HG03469 (cell line): ENCODE measurements around the gene GNAS-AS1.

Experiments used
- ATAC-seq: cut with Tn5 transposase; IDR thresholded peaks from one replicate; pipeline ENCODE4 v1.9.1; 2021; ENCODE audit warnings: mild to moderate bottlenecking, moderate library complexity, moderate number of reproducible peaks; ENCODE audit not compliant: unreplicated experiment

The GNAS-AS1 gene

DNA sequence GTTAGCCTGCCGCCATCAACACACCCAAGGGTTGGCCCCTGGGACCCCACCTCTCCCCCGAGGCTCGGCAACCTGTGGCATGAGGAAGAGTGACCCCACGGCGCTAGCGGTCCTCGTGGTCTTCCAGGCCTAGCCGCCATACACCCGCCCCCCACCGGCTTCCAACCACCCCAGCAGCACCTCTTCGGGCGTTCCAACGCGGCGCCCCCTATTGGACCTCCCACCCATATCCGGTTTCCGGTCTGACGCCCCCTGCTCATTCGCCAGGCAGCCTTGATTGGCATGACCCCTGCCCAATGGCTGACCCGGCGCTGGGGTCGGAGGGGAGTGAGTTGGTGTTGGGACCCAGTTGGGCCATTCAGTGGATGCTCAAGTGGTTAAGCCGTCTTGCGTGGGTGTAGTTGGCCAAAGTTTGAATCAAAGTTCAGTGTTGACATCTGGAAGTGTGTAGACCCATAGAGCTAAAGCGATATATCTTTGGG, at the start of gene GNAS-AS1:
Gene GNAS-AS1 (minus strand): TSS at position 210 of the 482 bp plus-strand sequence.
- ATAC-seq, result peak; percentile 60

DNA sequence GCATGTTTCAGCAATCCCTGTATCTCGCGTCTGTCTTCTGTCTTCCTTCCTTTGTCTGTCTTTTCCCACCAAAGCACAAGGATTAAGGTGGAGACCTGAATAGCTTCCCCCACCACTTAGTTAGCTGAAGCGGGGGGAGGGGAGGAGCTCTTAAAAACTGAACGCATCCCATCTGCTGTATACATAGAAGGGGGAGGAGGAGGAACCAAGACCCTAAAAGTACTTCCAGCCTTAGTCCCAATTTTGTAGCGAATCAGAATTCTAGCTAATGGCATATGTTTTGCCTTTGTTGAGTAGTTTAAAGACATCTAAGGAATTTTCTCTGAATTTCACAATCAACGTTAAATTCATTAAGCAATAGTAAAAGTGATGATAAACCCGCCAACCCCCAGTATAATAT, 49.7 kb upstream of the GNAS-AS1 start:
- no peak for ATAC-seq

GRCh38 chr20:58899512-58899911, 48.8 kb upstream of the GNAS-AS1 start:
- no peak for ATAC-seq

DNA sequence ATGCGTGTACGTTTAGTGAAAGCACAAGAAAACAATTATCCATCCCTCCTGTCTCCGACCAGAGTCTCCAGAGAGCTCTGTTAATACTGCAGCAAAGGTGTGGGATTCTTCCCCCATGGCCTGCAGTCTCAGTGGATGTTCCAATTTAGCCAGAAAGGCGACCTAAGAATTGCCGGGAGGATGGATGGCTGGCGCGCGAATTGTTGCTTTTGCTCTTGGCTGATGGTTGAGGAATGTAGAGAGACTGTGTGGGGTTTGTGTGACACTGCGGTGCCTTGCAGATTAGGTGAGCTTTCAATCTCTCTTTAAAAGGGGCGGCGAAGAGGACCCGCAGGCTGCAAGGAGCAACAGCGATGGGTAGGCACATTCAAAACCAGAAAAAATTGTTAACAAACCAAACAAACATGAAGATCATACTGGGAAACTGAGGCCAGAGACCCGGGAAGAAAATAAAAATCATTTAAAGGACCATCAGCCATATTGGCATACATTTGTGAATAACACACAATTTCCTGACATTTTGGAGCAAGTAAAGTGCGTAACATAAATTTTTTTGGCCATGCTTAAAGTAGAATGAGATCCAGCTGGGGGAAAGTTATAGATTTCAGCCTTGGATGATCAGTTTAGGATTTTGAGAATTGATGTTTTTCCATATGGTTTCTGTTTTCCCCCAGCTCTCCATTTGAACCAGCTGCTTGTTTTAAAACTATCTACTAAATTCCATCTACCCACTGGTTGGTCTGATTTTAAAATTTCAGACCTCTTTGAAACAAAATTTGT, 48.1 kb upstream of the GNAS-AS1 start:
- no peak for ATAC-seq

DNA sequence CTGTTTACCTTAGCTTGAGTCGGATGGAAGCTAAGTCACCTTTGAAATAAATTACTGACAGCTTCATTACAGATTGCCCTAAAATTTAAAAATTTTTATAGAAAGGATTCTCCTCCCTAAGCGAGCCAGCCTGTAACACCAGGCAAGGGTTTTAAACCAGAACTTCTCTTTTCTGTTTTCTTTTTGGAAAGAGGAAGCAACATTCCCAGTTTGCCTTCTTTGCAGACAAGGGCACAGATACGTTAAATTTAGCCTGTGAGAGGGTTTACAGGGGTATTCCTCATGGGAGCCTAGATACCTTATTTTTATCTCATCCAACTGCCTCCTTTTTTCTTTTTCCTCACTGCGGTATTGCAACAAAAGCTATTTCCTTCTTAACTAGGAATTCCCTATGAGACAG, 46.8 kb upstream of the GNAS-AS1 start:
- no peak for ATAC-seq

DNA sequence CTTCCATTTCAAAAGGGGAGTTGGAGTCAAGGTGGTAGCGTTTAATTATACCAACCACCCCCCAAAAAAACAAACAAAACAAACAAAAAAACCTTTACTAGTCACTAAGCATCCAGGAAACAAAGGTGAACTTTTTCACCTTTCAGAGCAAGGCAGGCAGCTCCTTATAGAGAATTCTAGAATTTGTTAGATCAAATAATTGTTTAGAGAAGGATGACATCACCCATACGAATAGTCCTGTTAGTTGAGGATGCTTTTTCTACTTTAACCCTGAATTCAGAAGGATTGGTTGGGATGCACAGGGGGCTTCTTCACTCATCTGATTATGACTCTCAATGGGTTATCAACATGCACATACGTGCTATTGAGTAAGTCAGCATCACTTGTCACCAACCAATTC, 46.1 kb upstream of the GNAS-AS1 start:
- ATAC-seq, result no peak

DNA sequence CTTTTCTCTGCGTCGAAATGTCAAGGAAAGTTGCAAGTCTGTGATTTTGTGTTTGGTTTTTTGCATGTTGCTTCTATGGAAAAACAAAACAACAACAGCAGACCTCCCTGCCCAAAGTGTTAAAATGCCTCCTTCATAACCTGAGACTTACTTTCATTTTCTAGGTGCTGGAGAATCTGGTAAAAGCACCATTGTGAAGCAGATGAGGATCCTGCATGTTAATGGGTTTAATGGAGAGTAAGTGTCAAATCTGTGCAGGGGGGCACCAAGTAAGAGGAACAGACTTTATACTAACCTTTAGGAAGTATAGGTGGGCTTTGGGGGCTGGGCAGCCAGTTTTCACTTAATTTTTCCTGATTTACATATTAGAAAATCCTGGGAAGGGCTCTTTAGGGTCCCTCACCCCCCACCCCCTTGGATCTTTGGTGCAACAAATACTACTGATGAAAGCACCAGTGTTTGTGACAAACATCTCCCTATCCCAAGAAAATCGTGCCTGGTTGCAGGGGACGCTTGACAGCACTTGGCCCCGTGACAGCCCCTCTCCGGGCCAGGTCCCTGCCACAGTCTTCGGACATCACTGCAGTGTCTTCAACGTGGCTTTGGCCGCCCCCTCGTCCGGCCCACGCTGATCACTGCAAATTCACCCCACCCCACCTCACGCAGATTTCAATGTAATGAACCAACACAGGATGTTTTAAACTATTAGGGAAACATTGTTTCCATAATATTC, 44.9 kb upstream of the GNAS-AS1 start:
- no peak for ATAC-seq

DNA sequence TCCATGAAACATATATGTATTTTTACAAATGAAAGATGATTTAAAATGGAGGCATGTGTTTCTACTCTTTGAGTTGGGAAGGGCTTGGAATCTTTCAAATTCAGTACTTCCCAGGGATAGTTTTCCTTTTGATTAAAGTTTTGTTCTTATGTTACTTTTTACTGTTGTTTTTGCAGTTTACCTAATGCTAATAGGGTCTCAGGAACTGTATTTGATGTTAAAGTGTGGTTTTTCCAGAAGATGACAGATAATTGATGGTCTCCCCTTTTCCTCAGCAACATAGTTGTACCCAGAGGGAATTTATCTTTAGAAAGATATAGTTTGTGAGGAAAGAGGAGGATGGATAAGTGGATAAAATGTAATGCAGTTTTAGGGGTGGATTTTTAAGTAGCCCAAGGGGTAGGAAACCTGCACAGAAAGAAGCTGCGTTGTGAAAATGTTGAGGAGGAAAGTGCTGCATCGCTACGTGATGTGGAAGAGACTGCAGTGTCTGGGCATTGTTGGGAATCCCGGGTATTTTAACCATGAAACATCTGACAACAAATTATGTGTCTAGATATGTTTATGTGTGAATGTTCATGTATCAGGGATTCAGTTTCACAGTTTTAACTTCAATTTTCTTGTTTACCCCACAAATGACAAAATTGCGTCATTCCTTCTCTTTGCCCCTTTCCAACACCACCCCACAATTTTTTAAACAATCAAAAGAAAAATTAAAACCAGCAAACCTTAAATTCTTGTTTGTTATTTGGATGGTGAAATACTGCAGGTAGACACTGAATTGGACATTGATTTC, 44.1 kb upstream of the GNAS-AS1 start:
- ATAC-seq, result no peak

- no peak for ATAC-seq
Measured at GRCh38 chr20:58893355-58894120, 42.8 kb upstream of the GNAS-AS1 start.

- ATAC-seq, result no peak
Measured at GRCh38 chr20:58892932-58893224, 42.2 kb upstream of the GNAS-AS1 start.

DNA sequence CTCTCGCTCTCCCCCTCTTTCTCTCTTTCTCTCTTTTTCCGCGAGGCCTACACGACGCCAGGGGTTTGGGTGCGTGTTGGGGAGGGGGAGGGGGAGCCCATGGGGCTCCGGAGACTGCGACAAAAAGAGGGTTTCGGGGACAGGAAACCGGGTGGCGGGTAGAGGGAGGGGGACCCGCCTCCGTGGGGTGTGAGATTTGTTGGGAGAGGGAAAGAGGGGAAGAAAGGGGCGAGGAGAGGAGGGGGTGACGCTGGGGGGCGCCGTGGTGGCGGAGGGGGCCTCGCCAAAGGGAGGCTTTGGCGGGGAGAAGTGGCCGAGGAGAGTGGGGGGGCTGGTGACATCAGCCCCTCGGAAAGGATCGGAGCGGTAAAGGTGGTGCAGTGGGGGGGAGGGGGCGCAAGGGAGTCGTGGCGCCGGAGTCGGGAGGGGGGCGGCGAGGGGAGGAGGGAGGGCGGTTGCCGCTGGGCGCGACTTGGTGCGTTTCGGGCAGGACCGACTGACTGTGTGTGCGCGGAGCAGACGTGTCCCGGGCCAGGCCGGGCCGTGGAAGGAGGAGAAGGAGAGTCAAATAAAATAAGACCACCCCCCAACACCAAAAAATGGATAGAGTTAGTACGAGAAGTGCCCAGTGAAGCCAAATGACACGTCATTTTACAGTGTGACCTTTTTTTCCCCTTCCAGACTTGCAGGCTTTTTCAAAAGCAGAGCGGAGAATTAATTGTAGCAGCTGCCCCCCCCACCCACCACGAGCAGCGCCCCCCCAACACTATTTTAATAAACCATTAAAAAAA, 41.6 kb upstream of the GNAS-AS1 start:
- no peak for ATAC-seq

DNA sequence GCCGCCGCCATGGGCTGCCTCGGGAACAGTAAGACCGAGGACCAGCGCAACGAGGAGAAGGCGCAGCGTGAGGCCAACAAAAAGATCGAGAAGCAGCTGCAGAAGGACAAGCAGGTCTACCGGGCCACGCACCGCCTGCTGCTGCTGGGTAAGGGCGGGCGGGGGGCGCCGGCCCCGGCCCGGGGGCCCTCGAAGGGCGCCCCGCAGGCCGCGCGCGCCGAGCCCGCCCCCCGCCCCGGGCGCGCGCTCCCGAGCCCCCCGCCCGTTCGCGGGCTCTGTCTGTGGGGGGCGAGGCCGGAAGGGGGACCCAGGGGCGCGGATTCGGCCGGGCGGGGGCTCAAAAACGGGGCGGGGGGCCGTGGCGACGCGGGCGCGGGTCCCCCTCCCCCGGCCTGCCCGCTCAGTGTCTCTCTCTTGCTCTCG, 41.0 kb upstream of the GNAS-AS1 start:
- ATAC-seq, result no peak

DNA sequence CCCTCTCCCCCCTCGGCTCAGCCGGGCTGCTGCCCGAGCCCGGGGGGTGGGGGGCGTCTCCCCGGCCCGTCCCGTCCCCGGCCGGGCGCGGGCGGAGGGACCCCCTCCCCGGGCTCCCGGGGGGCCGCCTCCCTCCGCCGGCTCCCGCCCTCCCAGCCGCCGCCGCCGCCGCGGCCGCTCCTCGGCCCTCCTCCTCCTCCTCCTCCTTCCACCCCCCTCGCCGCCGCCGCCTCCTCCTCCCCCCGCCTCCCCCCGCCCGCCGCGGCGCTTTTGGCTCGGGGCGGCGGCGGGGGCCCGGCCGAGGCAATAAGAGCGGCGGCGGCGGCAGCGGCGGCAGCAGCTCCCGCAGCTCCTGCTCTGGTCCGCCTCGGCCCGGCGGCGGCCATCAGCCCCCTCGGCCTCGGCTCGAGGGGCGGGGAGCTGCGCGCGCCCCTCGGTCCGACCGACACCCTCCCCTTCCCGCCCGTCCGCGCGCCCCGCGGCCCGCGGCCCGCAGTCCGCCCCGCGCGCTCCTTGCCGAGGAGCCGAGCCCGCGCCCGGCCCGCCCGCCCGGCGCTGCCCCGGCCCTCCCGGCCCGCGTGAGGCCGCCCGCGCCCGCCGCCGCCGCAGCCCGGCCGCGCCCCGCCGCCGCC, 40.5 kb upstream of the GNAS-AS1 start:
- no peak for ATAC-seq

DNA sequence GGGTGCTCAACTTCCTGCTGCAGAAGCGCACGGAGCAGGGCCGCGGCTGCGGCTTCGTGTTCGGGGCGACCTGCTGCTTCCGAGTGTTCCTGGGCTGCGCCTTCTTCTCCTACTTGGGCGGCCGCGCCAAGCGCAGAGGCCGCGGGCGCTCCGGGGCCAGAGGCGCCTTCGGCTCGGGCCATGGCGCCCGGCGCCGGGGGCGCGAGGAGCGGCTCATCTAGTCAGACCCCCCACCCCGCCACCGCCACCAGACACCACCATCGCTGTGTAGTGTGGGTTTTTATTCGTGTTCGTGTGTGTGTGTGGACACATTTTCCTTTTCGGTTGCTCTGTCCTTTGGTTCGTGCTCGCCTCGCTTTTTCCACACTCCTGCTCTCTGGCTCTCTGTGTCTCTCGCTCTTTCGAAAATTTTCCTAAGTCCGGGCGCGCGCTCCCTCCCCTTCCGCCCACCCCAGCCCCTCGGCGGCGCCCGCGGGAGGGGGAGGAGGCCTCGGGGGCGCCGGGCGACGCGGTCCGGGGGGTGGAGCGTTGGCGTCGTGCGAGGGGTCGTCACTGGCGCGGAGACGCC, 39.9 kb upstream of the GNAS-AS1 start:
- no peak for ATAC-seq

GRCh38 chr20:58889798-58890517, 39.3 kb upstream of the GNAS-AS1 start:
- no peak for ATAC-seq

GRCh38 chr20:58889334-58889760, 38.6 kb upstream of the GNAS-AS1 start:
- ATAC-seq, result no peak

DNA sequence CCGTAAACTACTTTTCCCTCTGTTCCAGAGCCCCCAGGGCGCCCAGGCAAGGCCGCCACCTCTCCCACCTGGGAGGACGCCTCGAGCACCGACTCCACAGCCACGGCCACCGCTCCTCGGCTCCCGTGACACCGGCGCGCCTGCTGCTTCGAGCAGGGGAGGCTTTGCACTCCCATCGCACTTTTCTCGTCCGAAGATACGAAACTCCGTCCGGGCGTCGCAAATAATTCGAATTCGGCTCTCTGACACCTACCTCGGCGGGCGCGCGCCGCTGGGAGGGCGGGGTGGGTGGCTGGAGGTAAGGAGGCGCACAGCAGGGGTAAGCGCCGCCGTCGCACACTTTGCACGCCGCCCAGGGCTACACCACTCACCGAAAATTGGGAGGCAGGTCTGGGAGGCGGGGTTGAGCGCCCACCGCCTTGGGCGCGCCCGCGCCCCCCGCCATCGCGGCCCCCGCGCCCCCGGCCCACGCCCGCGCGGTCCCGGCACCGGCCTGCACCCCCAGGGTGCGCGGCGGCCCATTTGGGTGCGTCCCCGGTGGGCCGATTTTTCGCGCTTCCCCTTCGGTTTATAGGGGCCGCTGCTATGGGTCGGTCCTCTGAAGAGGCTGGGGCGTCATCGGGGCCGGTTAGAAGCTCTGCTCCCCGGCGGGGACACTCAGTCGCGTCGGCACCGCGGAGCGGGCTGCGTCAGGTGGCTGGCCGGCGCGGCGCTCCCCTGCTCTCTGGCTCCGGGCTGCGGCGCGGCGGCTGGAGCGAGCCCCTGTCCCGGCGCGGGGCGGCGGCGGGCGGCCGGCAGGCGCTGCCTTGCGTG, 38.0 kb upstream of the GNAS-AS1 start:
- ATAC-seq, result no peak

DNA sequence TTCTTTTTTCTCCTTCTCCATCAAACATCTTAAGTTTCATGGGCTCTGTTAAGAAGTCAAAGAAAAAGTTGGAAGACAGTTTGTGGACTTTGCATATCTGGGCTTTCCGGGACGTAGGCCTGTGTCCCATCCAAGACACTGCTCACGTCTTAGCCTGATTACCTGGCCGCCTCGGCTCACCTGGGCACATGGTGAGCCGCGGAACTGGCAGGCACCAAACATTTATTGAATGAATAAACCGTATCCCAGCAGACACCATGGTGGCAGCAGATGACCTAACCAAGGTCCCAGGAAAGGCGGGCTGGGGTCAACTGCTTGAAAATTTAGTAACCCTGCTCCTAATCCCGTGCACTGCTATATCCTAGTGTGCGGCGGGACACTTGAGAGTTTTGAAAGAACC, 37.4 kb upstream of the GNAS-AS1 start:
- no peak for ATAC-seq
